ENCODE measurements around the gene TENT4B.

The TENT4B gene

GRCh38 chr16:50263060-50263909, 110.2 kb downstream of the TENT4B start:
- no peak overlapping the region for H3K4me3 ChIP-seq (ENCODE audit: low read length)
- TF ChIP-seq, protein P1, sequence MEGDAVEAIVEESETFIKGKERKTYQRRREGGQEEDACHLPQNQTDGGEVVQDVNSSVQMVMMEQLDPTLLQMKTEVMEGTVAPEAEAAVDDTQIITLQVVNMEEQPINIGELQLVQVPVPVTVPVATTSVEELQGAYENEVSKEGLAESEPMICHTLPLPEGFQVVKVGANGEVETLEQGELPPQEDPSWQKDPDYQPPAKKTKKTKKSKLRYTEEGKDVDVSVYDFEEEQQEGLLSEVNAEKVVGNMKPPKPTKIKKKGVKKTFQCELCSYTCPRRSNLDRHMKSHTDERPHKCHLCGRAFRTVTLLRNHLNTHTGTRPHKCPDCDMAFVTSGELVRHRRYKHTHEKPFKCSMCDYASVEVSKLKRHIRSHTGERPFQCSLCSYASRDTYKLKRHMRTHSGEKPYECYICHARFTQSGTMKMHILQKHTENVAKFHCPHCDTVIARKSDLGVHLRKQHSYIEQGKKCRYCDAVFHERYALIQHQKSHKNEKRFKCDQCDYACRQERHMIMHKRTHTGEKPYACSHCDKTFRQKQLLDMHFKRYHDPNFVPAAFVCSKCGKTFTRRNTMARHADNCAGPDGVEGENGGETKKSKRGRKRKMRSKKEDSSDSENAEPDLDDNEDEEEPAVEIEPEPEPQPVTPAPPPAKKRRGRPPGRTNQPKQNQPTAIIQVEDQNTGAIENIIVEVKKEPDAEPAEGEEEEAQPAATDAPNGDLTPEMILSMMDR (conservative IDR thresholded peaks at IDR 0.05; ENCODE audit: low read depth, low read length): no peak
- no peak for DNase-seq (ENCODE audit: low read depth)

DNA sequence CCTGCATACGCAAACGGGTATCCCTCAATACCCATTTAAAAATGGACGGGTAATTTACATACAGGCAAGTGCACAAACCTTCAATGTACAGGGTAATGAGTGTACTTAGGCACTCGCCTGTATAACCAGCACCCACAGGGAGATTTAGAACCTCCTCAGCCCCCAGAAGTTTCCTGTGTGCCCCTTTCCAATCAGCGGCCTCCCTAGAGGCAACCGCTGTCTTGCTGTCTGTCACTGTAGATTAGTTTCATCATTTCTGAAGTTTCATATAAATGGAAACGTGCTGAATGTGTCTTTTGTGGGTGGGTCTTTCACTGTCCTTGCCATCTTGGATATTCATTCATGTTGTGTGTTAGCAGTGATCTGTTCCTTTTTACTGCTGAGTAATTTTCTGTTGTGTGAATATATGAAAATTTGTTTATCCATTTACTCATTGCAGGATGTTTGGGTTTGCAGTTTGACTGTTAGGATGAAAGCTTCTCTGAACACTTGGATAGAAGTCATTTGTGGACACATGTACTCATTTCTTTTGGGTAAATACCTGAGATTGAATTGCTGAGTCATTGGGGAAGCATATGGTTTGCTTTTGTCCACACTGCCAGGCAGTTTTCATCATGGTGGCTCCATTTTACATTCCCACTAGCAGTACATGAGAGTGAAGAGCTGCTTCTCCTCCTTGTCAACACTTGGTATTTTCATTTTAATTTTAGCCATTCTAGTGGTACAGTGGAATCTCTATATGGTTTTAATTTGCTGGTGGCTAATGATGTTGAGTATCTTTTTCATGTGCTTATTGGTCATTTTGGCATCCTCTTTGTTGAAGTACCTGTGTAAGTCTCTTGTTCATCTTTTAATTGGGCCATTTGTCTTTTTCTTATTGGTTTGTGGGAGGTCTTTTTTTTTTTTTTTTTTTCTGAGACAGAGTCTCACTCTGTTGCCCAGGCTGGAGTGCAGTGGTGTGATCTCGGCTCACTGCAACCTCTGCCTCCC, 111.1 kb downstream of the TENT4B start:
- TF ChIP-seq, protein P1 (conservative IDR thresholded peaks at IDR 0.05; ENCODE audit: low read depth, low read length): no peak
- no peak overlapping the region for H3K4me3 ChIP-seq (ENCODE audit: low read length)
- DNase-seq (ENCODE audit: low read depth): no peak

DNA sequence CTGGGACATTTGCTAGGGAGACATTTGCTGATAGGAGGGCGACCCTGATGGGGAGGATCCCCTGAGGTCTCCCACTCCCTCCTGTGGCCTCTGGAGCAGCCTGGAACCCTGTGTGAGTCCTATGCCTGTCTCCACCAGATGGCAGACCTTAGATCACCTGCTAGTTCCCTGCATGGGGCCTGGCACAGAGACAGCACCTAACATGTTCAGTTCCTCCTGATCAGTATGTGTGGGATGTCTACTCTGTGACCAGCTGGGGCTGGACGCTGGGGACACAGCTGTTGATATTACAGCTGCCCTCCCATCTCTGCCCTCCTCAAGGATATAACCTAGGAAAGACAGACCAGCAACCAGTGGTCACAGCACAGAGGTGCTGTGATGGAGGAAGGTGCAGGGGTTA, 112.2 kb downstream of the TENT4B start:
- TF ChIP-seq, protein P1 (conservative IDR thresholded peaks at IDR 0.05; ENCODE audit: low read depth, low read length): peak; percentile 54
- no peak for DNase-seq (ENCODE audit: low read depth)
- H3K4me3 ChIP-seq (ENCODE audit: low read length): no peak overlapping the region

GRCh38 chr16:50265716-50266336, 112.7 kb downstream of the TENT4B start:
- no peak overlapping the region for H3K4me3 ChIP-seq (ENCODE audit: low read length)
- TF ChIP-seq, protein P1 (conservative IDR thresholded peaks at IDR 0.05; ENCODE audit: low read depth, low read length): no peak
- no peak for DNase-seq (ENCODE audit: low read depth)

- peak within 1 kb of the TSS; percentile 23 for H3K4me3 ChIP-seq (ENCODE audit: low read length)
- peak; percentile 48 for DNase-seq (ENCODE audit: low read depth)
- TF ChIP-seq, protein P1 (conservative IDR thresholded peaks at IDR 0.05; ENCODE audit: low read depth, low read length): no peak
Measured at GRCh38 chr16:50266337-50267091, 113.4 kb downstream of the TENT4B start, which contains the start of gene ADCY7. Gene ADCY7 (plus strand): TSS chr16:50266551. CDS start chr16:50288180, 21,629 bp downstream.

GRCh38 chr16:50267151-50267631, 114.1 kb downstream of the TENT4B start:
- no peak for DNase-seq (ENCODE audit: low read depth)
- H3K4me3 ChIP-seq (ENCODE audit: low read length): no peak overlapping the region
- TF ChIP-seq, protein P1 (conservative IDR thresholded peaks at IDR 0.05; ENCODE audit: low read depth, low read length): no peak

Measured in retinal pigment epithelial cell (primary cell).